ENCODE data around the gene ADAMTS9. TPM values are rescaled to one million over a fixed set of nuclear protein-coding genes. Genes with fewer than 3 reads are reported as not detected.

The ADAMTS9 gene
- total RNA-seq, 1 experiment from 2014 or later: 0.46 TPM

DNA sequence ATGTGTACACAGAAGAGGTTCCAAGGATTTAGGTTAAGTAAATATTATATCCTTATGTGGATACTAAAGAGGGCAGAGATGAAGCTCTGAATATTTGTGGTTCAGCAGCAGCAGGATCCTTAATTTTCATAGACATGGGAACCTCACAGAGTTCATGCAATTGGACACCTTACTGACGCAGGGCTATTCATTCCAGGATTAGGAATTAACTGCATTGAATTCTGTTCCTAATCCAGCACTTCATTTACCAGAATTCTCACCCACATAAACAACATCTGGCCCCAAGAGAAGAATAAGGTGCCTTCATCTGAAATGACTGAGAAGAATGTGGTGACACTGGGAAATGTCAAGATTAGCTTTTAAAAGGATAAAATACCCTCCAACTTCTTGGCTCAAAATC, 62.4 kb downstream of the ADAMTS9 start:
- H3K18ac ChIP-seq (ENCODE audit: insufficient read length, low read depth, low read length): no peak overlapping the region
- H3K14ac ChIP-seq (ENCODE audit: insufficient read depth, low read length): no peak overlapping the region
- H3K79me2 ChIP-seq (ENCODE audit: insufficient read depth, low read length): no peaks in the 10 kb centered on the region
- H4K20me1 ChIP-seq (ENCODE audit: control insufficient read depth, insufficient read depth, insufficient read length): no peaks in the 10 kb centered on the region
- DNase-seq: no peak
- H4K91ac ChIP-seq (ENCODE audit: insufficient read length, low read depth, low read length): no peak overlapping the region
- no peak overlapping the region for H2AFZ ChIP-seq (ENCODE audit: low read length)
- H3T11ph ChIP-seq (ENCODE audit: low read length): no peak overlapping the region
- no peak overlapping the region for H2BK120ac ChIP-seq (ENCODE audit: low read depth, low read length, poor library complexity, severe bottlenecking)
- H3K27me3 ChIP-seq (ENCODE audit: insufficient read depth, low read length): no peaks in the 10 kb centered on the region
- Mint-ChIP-seq H3K27me3 (ENCODE audit: low read depth) (no peaks in the 10 kb centered on the region; the same call in 1 of the 2 replicates), H3K27ac (no peak overlapping the region), H3K4me1 (peaks cover 15 to 21% of the 10 kb centered on the region in 2 experiments), H3K9me3 (no peaks in the 10 kb centered on the region), H3K4me3 (no peak overlapping the region), H3K36me3 (ENCODE audit: insufficient read depth in 1 of 3, low read depth in 3 of 3) (0 out of 7 replicates have a peak, but pooled peaks cover 0 to under 1% (median 0%) of the 10 kb centered on the region in 3 experiments)
- no peak overlapping the region for H4K8ac ChIP-seq (replicated peaks; ENCODE audit: insufficient read length, low read depth, low read length)
- WGBS (ENCODE audit: extremely low coverage, insufficient read length, low lambda C conversion rate): no CpG with 5 or more reads among the region's 1 CpG
- no peak overlapping the region for H2BK5ac ChIP-seq (ENCODE audit: insufficient read length, low read length)
- H2AK5ac ChIP-seq (ENCODE audit: insufficient read length, low read length): no peak overlapping the region
- no peak overlapping the region for H2BK15ac ChIP-seq (ENCODE audit: low read depth, low read length)
- H3K56ac ChIP-seq (ENCODE audit: insufficient read length, low read depth, low read length): no peak overlapping the region
- H3K23ac ChIP-seq (ENCODE audit: insufficient read length, low read depth, low read length): no peak overlapping the region
- H3K4me1 ChIP-seq (ENCODE audit: insufficient read depth, low read length): peaks cover 6% of the 10 kb centered on the region; the same call in 1 of the 2 replicates
- TF ChIP-seq, protein P1, sequence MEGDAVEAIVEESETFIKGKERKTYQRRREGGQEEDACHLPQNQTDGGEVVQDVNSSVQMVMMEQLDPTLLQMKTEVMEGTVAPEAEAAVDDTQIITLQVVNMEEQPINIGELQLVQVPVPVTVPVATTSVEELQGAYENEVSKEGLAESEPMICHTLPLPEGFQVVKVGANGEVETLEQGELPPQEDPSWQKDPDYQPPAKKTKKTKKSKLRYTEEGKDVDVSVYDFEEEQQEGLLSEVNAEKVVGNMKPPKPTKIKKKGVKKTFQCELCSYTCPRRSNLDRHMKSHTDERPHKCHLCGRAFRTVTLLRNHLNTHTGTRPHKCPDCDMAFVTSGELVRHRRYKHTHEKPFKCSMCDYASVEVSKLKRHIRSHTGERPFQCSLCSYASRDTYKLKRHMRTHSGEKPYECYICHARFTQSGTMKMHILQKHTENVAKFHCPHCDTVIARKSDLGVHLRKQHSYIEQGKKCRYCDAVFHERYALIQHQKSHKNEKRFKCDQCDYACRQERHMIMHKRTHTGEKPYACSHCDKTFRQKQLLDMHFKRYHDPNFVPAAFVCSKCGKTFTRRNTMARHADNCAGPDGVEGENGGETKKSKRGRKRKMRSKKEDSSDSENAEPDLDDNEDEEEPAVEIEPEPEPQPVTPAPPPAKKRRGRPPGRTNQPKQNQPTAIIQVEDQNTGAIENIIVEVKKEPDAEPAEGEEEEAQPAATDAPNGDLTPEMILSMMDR (conservative IDR thresholded peaks at IDR 0.05): no peak
- no peak overlapping the region for H3K4ac ChIP-seq (ENCODE audit: low read depth, low read length)
- no peak overlapping the region for H2BK20ac ChIP-seq (ENCODE audit: low read depth, low read length, poor library complexity, severe bottlenecking)
- H3K79me1 ChIP-seq (ENCODE audit: insufficient read depth, low read depth, low read length, poor library complexity, severe bottlenecking): no peaks in the 10 kb centered on the region
- no peak overlapping the region for H2BK12ac ChIP-seq (ENCODE audit: insufficient read length, low read depth, low read length)
- no peak overlapping the region for H4K5ac ChIP-seq (ENCODE audit: insufficient read length, low read depth, low read length)
- H3K23me2 ChIP-seq (ENCODE audit: insufficient read length, low read depth, low read length, poor library complexity, severe bottlenecking): no peaks in the 10 kb centered on the region
- no peak overlapping the region for H3K27ac ChIP-seq (ENCODE audit: insufficient read length, low read depth, low read length)
- no peaks in the 10 kb centered on the region for H3K9me3 ChIP-seq (ENCODE audit: control insufficient read depth, low read depth, low read length)
- H3K4me2 ChIP-seq (ENCODE audit: insufficient read depth, insufficient read length, low read length): no peak overlapping the region
- no peak overlapping the region for H3K9ac ChIP-seq (ENCODE audit: extremely low read depth, insufficient read length, low read length)
